CD4-positive, alpha-beta T cell treated with Interleukin-6 for 4 hours (primary cell): Measurements from ENCODE around the gene PER3.
"Not testable (repeated sequence)": the region's sequence is repeated elsewhere in the genome, so short reads cannot be mapped to it uniquely, and the experiment has no call there.

Experiments used
- DNase-seq: peaks from one replicate; pipeline ENCODE4 v3.0.0-alpha.2; 2020; ENCODE audit warnings: mixed read lengths

Gene PER3

GRCh38 chr1:7780976-7781375 lies 3.1 kb upstream of the PER3 start:
- no peak for DNase-seq

DNA sequence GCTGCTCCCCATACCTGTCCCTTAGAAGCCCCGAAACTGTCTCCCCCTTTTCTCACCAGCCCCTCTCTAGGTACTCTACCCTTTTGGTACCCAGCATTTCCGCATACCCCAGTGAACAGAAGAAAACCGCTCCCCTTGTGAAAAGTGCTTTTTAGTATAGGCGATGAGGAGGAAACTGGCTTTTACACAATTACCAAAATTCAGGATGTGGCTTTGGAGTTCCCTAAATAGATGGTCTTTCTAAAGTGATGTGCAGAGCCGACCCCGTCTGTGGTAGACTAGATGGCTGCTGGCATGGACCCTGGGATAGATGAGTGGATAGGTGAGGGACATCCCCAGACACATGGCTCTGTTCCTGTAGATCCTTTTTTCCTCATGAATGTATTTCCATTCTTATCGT lies 2.6 kb upstream of the PER3 start:
- DNase-seq, result no peak

DNA sequence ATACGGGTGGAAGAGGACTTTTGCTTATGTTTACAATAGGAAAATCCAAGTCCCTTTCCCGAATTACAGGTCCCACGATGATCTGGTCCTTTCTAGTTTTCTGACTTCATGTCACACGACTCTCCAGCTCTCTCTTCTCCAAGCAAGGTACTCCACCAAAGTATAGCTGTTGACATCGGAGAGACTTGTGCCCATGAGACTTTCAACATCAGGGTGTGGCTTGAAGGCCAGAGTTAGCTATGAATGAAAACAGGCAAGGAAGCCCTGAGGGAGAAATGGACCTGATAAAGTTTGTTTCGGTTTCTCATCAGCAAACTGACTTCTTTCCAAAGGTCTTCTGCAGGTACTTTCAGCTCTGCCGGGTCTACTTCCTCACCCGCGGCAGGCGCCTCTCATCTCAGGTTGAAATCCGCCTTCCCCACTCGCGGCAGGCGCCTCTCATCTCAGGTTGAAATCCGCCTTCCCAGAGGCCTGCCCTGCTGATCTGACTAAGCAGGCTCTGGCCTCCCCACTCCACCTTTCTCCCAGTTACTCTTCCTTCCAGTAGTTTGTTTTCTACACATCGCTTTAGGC lies 2.1 kb upstream of the PER3 start:
- DNase-seq, result peak; percentile 48

GRCh38 chr1:7783178-7783711 lies 846 bp upstream of the PER3 start:
- DNase-seq, result no peak

GRCh38 chr1:7784492-7785071 lies 491 bp downstream of the PER3 start:
- DNase-seq, result peak; percentile 3

DNA sequence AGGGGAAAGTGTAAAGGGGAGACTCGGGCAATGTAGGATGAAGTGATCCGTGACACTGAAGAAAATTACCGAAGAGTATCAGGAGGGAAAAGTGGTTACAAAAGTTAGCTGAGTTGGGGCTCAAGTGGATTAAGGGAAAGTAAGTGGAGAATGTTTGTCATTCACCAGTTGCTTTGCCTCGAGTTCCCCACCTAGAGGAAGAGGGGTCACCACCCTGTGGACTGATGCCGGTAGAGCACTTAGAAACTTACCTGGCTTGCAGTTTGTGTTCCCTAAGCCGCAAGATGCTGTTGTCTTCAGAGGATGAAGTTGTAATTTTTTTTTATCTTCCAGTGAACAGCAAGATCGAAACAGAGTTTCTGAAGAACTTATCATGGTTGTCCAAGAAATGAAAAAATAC lies 1.0 kb downstream of the PER3 start:
- no peak for DNase-seq

DNA sequence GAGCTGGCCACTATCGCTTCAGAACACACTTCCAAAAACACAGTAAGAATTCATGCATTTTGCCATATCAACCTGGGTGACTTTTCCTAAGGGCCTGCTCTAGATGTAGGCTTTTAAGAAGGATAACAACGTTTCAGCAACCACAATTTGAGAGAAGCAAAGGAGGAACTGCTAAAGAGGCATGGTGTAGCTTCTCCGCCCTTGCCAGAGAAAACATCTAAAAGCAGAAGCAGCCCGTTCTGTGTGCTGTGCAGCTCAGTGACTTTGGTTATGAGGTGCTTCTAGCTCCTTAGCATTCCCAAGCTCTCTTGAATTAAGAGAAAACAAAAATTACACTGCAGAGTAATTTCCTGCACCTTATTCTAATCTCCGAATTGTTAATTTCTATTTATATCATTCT lies 2.7 kb downstream of the PER3 start:
- DNase-seq, result no peak

- DNase-seq, result no peak
These were observed 5.7 kb downstream of the PER3 start for GRCh38 chr1:7789828-7790227.

GRCh38 chr1:7791027-7791426 lies 6.9 kb downstream of the PER3 start:
- DNase-seq, result not testable (repeated sequence)

GRCh38 chr1:7795406-7795805 lies 11.3 kb downstream of the PER3 start:
- DNase-seq, result no peak

DNA sequence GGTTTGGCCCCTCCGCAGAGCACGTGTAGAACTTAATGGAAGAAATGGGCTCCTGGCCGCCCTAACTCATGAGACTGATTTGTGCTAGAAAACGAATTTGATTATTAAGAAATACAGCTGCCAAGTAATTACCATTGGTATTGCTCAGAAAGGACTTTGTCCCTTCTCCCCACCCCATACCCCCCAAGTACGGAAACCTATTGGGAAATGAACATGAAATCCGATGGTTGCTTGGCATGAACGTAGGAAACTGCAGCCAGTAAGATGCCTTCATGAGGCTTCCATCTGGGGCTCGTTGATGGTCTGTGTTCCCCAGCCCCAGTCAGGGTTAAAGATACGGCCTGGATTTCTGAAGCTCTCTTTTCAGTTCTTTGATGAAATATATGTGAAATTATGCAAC lies 21.4 kb downstream of the PER3 start:
- DNase-seq, result no peak

DNA sequence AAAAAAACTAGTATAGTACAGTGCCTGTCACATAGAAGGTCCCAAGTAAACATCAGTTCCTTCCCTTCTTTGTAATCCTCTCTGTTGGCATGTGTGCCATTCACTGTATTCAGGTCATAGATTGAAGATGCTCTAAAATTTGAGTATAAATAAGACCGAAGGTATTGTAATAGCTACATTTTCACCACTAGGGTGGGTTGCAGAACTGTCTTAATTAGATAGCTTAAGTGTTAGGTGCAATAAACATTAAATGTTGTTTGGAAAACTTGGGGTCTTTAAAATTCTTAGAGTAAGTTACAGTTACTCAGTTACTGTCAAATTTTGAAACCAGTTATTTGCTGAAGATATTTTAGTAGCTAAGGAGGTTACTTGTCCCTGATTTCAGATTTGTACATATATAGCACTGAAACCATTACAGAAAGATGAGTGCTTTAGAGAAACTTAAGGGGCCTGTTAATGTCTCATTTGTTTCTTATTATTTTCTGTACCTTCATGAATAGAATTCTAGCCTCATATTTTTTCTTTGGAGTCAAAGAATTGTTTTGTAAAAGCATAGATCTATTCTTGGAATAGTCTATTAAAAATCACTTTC lies 24.3 kb downstream of the PER3 start:
- no peak for DNase-seq

DNA sequence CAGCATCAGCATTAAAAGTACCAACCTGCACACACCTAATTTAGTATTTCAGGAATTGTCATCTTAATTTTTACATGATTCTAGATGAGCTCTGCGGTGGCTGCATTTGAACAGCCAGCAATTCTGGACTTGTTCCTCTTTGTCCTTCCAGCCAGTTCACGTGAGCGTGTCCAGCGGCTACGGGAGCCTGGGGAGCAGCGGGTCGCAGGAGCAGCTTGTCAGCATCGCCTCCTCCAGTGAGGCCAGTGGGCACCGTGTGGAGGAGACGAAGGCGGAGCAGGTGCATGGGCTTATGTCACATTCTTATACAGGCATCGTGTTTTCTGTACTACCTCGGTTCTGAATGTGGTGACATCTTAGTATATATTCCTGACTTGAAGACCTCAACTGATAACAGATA lies 25.7 kb downstream of the PER3 start:
- no peak for DNase-seq

- DNase-seq, result no peak
These were observed 26.3 kb downstream of the PER3 start for GRCh38 chr1:7810395-7810794.

DNA sequence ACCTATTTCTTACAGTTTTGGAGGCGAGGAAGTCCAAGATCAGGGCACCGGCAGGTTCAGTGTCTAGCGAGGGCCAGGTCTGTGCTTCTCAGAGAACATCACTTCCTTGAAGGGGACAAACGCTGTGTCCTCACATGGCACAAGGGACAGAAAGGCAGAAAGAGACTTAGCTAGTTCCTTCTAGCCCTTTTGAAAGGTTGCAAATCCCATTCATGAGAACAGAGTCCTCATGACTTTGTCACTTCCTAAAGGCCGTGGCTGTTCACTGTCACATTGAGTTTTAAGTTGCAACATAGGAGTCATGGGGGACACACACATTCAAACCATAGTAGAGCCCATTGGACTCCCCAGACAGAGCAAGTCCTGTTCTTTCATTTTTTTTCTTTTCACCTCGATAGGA lies 27.4 kb downstream of the PER3 start:
- no peak for DNase-seq

DNA sequence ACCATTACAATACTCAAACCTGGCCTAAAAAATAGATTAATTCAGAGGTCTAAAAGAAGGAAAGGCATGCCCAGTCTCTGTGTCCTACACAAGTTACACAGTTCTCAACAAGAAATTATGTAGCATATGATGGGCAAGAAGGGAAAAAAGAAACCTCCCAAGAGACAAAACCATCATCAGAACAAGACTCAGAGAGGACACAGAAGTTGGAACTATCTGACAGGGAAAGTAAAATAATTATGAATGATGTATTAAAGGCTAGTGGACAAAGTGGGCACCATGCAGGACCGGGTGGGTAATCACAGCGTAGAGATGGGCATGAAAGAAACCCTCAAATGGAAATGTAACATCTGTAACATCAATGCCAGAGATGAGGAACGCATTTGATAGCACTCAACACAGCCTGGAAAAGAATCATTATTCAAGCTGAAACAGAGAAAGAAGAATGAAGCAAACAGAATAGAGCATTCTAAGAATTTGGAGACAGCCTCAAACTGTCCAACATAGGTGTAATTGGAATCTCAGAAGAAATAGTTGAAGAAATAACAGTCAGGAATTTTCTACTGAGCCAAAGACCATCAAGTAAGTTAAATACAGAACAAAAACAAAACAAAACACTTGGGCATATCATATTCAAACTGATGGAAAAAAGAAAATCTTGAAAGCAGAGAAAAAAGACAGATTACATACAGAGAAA lies 29.7 kb downstream of the PER3 start:
- DNase-seq, result no peak

DNA sequence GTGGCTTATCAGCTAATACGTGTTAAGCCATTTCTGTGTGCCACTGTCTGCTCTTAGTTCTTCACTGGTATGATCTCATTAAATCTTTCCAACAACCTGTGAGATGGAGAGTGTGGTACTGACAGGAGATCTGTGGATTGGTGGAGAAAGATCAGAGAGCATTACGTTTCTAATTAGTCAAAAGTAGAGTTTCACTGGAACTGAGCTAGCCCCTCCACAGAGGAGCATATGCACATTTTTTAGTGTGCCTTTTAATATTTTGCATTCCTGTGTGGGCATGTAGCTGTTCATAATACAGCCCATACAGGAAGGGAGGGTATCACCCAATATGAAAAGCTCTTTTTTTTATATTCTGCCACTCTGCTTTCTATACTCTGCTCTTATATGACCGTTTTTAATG lies 37.2 kb downstream of the PER3 start:
- DNase-seq, result no peak

DNA sequence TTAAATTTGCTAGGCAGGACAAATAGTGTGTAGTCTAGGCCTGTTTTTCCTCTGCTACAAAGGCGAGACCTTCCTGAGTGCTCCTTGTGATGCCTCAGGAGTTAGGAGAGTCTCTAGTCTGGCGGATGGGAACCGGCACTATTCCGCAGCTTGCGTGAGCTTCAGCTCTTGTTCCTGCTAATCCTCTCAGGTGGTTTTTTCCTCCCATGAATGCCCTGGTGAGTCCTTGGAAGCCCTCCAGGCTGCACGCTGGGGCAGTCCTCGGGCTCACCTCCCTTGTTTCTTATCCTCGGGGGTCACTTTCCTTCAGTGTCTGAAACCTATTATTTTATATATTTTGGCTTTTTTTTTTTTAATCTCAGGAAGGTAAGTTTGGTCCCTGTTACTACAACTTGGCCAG lies 40.6 kb downstream of the PER3 start:
- DNase-seq, result no peak

DNA sequence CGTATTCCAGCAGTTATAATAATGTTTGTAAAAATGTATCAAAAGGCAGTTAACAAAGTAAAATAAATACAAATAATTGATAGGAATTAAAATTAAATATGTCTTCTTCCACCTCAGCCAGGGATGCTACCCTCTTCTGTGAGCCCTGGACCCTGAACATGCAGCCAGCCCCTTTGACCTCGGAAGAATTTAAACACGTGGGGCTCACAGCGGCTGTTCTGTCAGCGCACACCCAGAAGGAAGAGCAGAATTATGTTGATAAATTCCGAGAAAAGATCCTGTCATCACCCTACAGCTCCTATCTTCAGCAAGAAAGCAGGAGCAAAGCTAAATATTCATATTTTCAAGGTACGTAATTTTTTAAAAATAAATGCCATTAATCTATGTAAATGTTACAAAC lies 42.3 kb downstream of the PER3 start:
- no peak for DNase-seq

- DNase-seq, result peak; percentile 35
These were observed 43.2 kb downstream of the PER3 start for GRCh38 chr1:7827126-7827955.

- no peak for DNase-seq
These were observed 47.4 kb downstream of the PER3 start for GRCh38 chr1:7831458-7831857.

DNA sequence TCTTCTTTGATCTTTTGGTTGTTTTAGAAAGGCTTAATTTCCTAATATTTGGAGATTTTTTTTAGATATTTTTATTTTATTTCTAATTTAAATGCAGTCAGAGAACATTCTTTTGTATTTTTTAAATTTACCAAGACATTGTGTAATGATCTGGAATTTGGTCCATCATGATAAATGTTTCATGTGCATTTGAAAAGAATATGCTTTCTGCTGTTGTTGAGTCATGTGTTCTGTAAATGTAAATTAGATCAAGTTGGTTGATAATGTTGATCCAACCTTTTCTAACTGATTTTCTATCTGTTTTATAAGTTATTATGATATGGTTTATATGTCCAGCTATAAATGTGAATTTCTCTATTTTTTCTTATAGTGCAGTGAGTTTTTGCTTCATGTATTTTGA lies 48.9 kb downstream of the PER3 start:
- no peak for DNase-seq

- no peak for DNase-seq
These were observed 54.6 kb downstream of the PER3 start for GRCh38 chr1:7838714-7839113.
